Adrenal gland (tissue), 12 donors: ENCODE data around the gene RASGEF1C. TPM values are rescaled to one million over a fixed set of nuclear protein-coding genes. Genes with fewer than 3 reads are reported as not detected.
A peak's percentile ranks its signal among the peaks of the same experiment; 100 is the strongest.

Experiments
- DNase-seq, 7 donors: peaks; one replicate each; pipeline ENCODE4 v3.0.0-alpha.2; 2019 to 2020
- H3K27ac ChIP-seq, 5 donors: fragments of 200-600 bp; sonication (generic) in 4 of 5; 1 replicate in 3 of 5; 2 replicates in 2 of 5; pipeline versions ENCODE4 v1.5.1 to v1.8.0; 2016 to 2020; ENCODE audit warnings: mild to moderate bottlenecking in 1 of 5
- H3K27me3 ChIP-seq: fragments of 200-600 bp; 2 replicates; pipeline ENCODE4 v1.8.0; 2021
- H3K36me3 ChIP-seq, 2 donors: fragments of 200-600 bp; replicated peaks in 1 of 2; 1 replicate in 1 of 2; 2 replicates in 1 of 2; pipeline versions ENCODE4 v1.5.1 to v1.8.0; 2018 to 2022
- H3K4me1 ChIP-seq, 2 donors: fragments of 200-600 bp; replicated peaks in 1 of 2; 1 replicate in 1 of 2; 2 replicates in 1 of 2; pipeline versions ENCODE4 v1.5.1 to v1.8.0; 2018 to 2021
- H3K4me3 ChIP-seq, 4 donors: fragments of 200-600 bp; sonication (generic) in 3 of 4; one replicate each; pipeline ENCODE4 v1.5.1; 2016 to 2018
- H3K9me3 ChIP-seq, 3 donors: fragments of 200-600 bp; sonication (generic) in 1 of 3; replicated peaks in 1 of 3; 1 replicate in 2 of 3; 2 replicates in 1 of 3; pipeline versions ENCODE4 v1.5.1 to v1.8.0; 2016 to 2021
- CTCF ChIP-seq, 6 experiments: fragments of 450-650 bp in 4 of 6; fragments of 200-600 bp in 2 of 6; sonication (generic) in 1 of 6; IDR thresholded peaks; 1 replicate in 5 of 6; 2 replicates in 1 of 6; pipeline versions ENCODE4 v1.5.1 to v1.8.0; 2016 to 2021; ENCODE audit warnings: antibody characterized with exemption in 6 of 6, mild to moderate bottlenecking in 2 of 6, moderate library complexity in 1 of 6
- POLR2A ChIP-seq, 2 donors: fragments of 450-650 bp; IDR thresholded peaks; one replicate each; pipeline ENCODE4 v1.6.1; 2017; ENCODE audit warnings: antibody characterized with exemption in 2 of 2, mild to moderate bottlenecking in 2 of 2, moderate library complexity in 1 of 2
- WGBS, 4 donors: extraction: QIAGEN DNeasy Blood & Tissue Kit in 2 of 4; methylation state at CpG; one replicate each; pipeline versions ENCODE4 v1.1.5 to v1.1.7; 2013 to 2017; 5-methylcytosine and 5-hydroxymethylcytosine counted together
- intact Hi-C, 2 donors: fragments of 100-400 bp; cut with DNase I; formaldehyde crosslinking; loops; one replicate each; pipeline versions ENCODE4 v1.14.1 to v1.15.0; 2022 to 2023
- polyA plus RNA-seq, 3 donors: library from polyadenylated mRNA; stranded (reverse); fragments of 200-250 nt in 2 of 3; fragments of 350-450 nt in 1 of 3; fragmentation: Illumina TruSeq in 1 of 3; extraction: RNeasy Lipid Tissue Mini Kit (QIAGEN cat#74804) in 1 of 3; gene quantifications; one replicate each; pipeline ENCODE4 v1.2.3, GENCODE V29; 2013 to 2014
- total RNA-seq, 9 donors: library from RNA; depleted of rRNA in 4 of 9; stranded (reverse); fragments of >200 nt in 4 of 9; fragments of 120-200 nt in 1 of 9; fragmentation: NEBNext Ultra II Directional in 1 of 9; extraction: Animal tissue kit (Norgen Biotek cat#: 25700) in 1 of 9; gene quantifications; one replicate each; pipeline versions ENCODE4 v1.1.0 to v1.2.4, GENCODE V29; 2013 to 2023
- donor health status: healthy with polysubstance abuse.
- donor health status: Bipolar disorder and iron deficiency.
- donor health status: DM: yes; HTN: yes; CAD: no.
- donor health status: DM: no; HTN: no; CAD: no.
- donor health status: DM: no; HTN: no; CAD: no.
- donor health status: DM: yes; HTN: yes; CAD: no.

The RASGEF1C gene
- total and polyA plus RNA-seq, 12 donors: 0.15 to 1.9 (median 0.74) TPM; not detected in 6

GRCh38 chr5:180102636-180103035 lies 106.4 kb downstream of the RASGEF1C start:
- TF ChIP-seq CTCF (IDR thresholded peaks at IDR 0.05): no peak
- TF ChIP-seq POLR2A (IDR thresholded peaks at IDR 0.05): no peak
- intact Hi-C loops: no loop called here
- Histone ChIP-seq H3K36me3 (no peaks in the 10 kb centered on the region), H3K4me3 (no peak overlapping the region), H3K27ac (no peak overlapping the region), H3K27me3 (no peaks in the 10 kb centered on the region), H3K4me1 (no peaks in the 10 kb centered on the region), H3K9me3 (peaks cover 0 to 12% (median 6%) of the 10 kb centered on the region in 3 donors)
- DNase-seq: no peak
- WGBS, 4 donors: 75 to 83% (median 81%) methylated on average over 9 of the region's 9 CpGs

GRCh38 chr5:180101451-180102105 lies 107.4 kb downstream of the RASGEF1C start:
- DNase-seq: no peak
- Histone ChIP-seq H3K36me3 (no peaks in the 10 kb centered on the region), H3K27ac (no peak overlapping the region), H3K4me1 (no peaks in the 10 kb centered on the region), H3K4me3 (no peak overlapping the region), H3K27me3 (no peaks in the 10 kb centered on the region), H3K9me3 (peaks cover 0 to 1% (median 0%) of the 10 kb centered on the region in 3 donors)
- WGBS, 4 donors: 81 to 90% (median 88%) methylated on average over 14 to 20 of the region's 20 CpGs
- TF ChIP-seq POLR2A (IDR thresholded peaks at IDR 0.05): no peak
- TF ChIP-seq CTCF (IDR thresholded peaks at IDR 0.05): no peak
- intact Hi-C loops: no loop called here

- DNase-seq: peak in 1 of 7 donors; percentile 9
- H3K36me3 ChIP-seq: no peaks in the 10 kb centered on the region
- H3K27me3 ChIP-seq: no peaks in the 10 kb centered on the region
- intact Hi-C loops: no loop called here
- TF ChIP-seq POLR2A (IDR thresholded peaks at IDR 0.05) (no peak), CTCF (IDR thresholded peaks at IDR 0.05) (no peak)
- no peaks in the 10 kb centered on the region for H3K9me3 ChIP-seq
- no peaks in the 10 kb centered on the region for H3K4me1 ChIP-seq
- no peak overlapping the region for H3K27ac ChIP-seq
- H3K4me3 ChIP-seq: no peak overlapping the region
- 78 to 89% (median 84%) methylated on average over 20 to 29 of the region's 29 CpGs for WGBS, 4 donors
Observed at GRCh38 chr5:180100621-180101450, 108.2 kb downstream of the RASGEF1C start.

- no peak for TF ChIP-seq CTCF (IDR thresholded peaks at IDR 0.05)
- no peak for TF ChIP-seq POLR2A (IDR thresholded peaks at IDR 0.05)
- DNase-seq: no peak
- Histone ChIP-seq H3K9me3 (no peaks in the 10 kb centered on the region), H3K36me3 (no peaks in the 10 kb centered on the region), H3K4me1 (no peaks in the 10 kb centered on the region), H3K27ac (no peak overlapping the region), H3K4me3 (no peak overlapping the region), H3K27me3 (no peaks in the 10 kb centered on the region)
- intact Hi-C loops: no loop called here
- WGBS, 4 donors: 82 to 92% (median 85%) methylated on average over 7 to 18 of the region's 18 CpGs
Observed at GRCh38 chr5:180099733-180100611, 109.0 kb downstream of the RASGEF1C start.
